ENCODE data around the gene ZNF805.

Gene ZNF805

GRCh38 chr19:57210381-57210780, 30.1 kb upstream of the ZNF805 start:
- TF ChIP-seq CTCF (IDR thresholded peaks at IDR 0.05; ENCODE audit: low read depth, low read length), result no peak
- Histone ChIP-seq H3K27ac (no peak overlapping the region), H3K4me3 (ENCODE audit: low read depth, low read length) (no peak overlapping the region), H3K27me3 (ENCODE audit: insufficient read depth, low read depth, severe bottlenecking) (no peaks in the 10 kb centered on the region), H3K36me3 (peaks cover 54% of the 10 kb centered on the region), H3K9me3 (ENCODE audit: severe bottlenecking) (no peaks in the 10 kb centered on the region)
- no peak for DNase-seq

GRCh38 chr19:57212109-57212508, 28.3 kb upstream of the ZNF805 start:
- Histone ChIP-seq H3K9me3 (ENCODE audit: severe bottlenecking) (no peaks in the 10 kb centered on the region), H3K27ac (no peak overlapping the region), H3K27me3 (ENCODE audit: insufficient read depth, low read depth, severe bottlenecking) (no peaks in the 10 kb centered on the region), H3K36me3 (peaks cover 51% of the 10 kb centered on the region), H3K4me3 (ENCODE audit: low read depth, low read length) (no peak overlapping the region)
- TF ChIP-seq CTCF (IDR thresholded peaks at IDR 0.05; ENCODE audit: low read depth, low read length), result no peak
- no peak for DNase-seq

DNA sequence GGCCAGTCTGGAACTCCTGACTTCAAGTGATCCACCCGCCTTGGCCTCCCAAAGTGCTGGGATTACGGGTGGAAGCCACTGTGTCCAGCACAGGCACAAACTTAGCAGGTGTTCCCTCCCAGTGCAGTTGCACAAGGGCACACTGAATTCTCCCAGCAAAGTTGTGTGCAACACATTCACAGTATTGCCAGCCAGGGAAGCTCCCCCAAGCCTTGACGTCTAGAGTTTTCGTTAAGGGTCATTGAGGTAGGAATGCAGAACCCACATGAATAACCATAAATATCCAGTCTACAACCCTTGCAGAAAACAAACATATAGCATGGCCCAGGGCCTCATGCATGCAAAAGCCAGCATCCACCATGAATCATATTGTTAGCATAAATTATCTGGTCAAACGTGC, 12.9 kb upstream of the ZNF805 start:
- no peak for DNase-seq
- Histone ChIP-seq H3K9me3 (ENCODE audit: severe bottlenecking) (no peaks in the 10 kb centered on the region), H3K27me3 (ENCODE audit: insufficient read depth, low read depth, severe bottlenecking) (no peaks in the 10 kb centered on the region), H3K36me3 (no peaks in the 10 kb centered on the region), H3K4me3 (ENCODE audit: low read depth, low read length) (no peak overlapping the region), H3K27ac (no peak overlapping the region)
- TF ChIP-seq CTCF (IDR thresholded peaks at IDR 0.05; ENCODE audit: low read depth, low read length), result no peak

DNA sequence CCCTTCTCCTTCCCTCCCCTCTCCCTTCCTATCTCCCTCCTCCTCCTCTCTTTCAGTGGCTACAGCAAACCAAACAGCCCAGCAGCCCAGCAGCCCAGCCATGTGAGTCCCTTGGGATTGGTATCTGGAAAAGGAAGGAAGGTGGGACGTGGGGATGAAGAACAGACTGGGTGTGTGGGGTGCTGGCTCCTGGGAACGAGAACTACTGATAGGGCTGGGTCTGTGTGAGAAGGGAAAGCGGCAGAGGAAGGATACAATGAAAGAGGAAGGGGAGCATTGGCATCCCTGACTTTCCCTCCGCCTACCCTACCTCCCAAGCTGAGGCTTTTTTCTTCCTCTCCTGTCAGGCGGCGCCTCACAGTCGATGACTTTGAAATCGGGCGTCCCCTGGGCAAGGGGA, 8.7 kb upstream of the ZNF805 start:
- H3K27me3 ChIP-seq (ENCODE audit: insufficient read depth, low read depth, severe bottlenecking), result no peaks in the 10 kb centered on the region
- no peaks in the 10 kb centered on the region for H3K9me3 ChIP-seq (ENCODE audit: severe bottlenecking)
- no peak for DNase-seq
- no peak overlapping the region for H3K4me3 ChIP-seq (ENCODE audit: low read depth, low read length)
- H3K27ac ChIP-seq, result no peak overlapping the region
- TF ChIP-seq CTCF (IDR thresholded peaks at IDR 0.05; ENCODE audit: low read depth, low read length), result no peak
- H3K36me3 ChIP-seq, result no peaks in the 10 kb centered on the region

GRCh38 chr19:57233207-57233606, 7.2 kb upstream of the ZNF805 start:
- no peak overlapping the region for H3K4me3 ChIP-seq (ENCODE audit: low read depth, low read length)
- no peaks in the 10 kb centered on the region for H3K9me3 ChIP-seq (ENCODE audit: severe bottlenecking)
- H3K27ac ChIP-seq, result no peak overlapping the region
- DNase-seq, result no peak
- H3K27me3 ChIP-seq (ENCODE audit: insufficient read depth, low read depth, severe bottlenecking), result no peaks in the 10 kb centered on the region
- no peak for TF ChIP-seq CTCF (IDR thresholded peaks at IDR 0.05; ENCODE audit: low read depth, low read length)
- H3K36me3 ChIP-seq, result no peaks in the 10 kb centered on the region

DNA sequence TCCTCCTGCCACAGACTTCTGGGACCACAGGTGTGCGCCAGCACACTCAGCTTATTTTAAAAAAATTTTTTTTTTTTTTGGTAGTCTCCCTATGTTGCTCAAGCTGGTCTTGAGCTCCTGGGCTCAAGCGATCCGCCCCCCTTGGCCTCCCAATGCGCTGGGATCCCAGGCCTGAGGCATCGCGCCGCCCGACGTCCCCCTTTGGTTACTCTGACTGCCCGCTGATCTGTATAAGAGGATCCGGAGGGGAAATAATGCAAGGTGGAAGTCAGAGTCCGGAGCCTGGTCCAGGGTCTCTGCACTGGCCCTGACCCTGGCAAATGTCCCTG, 486 bp upstream of the ZNF805 start:
- H3K9me3 ChIP-seq (ENCODE audit: severe bottlenecking), result no peaks in the 10 kb centered on the region
- H3K27me3 ChIP-seq (ENCODE audit: insufficient read depth, low read depth, severe bottlenecking), result no peaks in the 10 kb centered on the region
- no peak for DNase-seq
- no peak for TF ChIP-seq CTCF (IDR thresholded peaks at IDR 0.05; ENCODE audit: low read depth, low read length)
- peak overlapping the region; percentile 85 for H3K27ac ChIP-seq
- H3K36me3 ChIP-seq, result peaks cover 9% of the 10 kb centered on the region
- H3K4me3 ChIP-seq (ENCODE audit: low read depth, low read length), result peak overlapping the region; percentile 93
